ENCODE measurements around the gene MGMT.

MGMT gene

DNA sequence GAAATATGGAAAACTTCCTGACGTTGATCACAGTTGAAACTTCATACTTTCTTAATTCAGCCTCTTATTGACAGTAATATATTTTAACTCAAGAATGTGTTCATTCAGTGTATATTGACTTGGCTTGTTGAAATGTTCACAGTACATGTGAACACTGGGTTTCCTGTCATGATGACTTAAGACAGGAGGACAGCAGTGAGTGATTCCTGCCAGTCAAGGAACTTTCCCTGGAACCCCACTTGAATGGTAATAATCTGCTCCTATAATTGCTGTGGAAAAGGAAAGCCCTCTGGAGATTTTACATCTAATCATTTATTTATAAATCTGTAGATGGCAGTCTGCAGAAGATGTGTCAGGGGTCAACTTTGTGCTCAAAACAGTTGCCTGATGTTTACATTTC is 216.5 kb downstream of the MGMT start:
- TF ChIP-seq SUZ12 (IDR thresholded peaks at IDR 0.05; ENCODE audit: extremely low read depth, insufficient read depth, insufficient read length) (no peak), ZNF274 (IDR thresholded peaks at IDR 0.05; ENCODE audit: low read depth, low read length) (no peak)
- Histone ChIP-seq H3K36me3 (ENCODE audit: insufficient read depth, insufficient read length, low read length) (no peaks in the 10 kb centered on the region), H3K27me3 (ENCODE audit: insufficient read depth, insufficient read length) (no peaks in the 10 kb centered on the region), H3K9me3 (ENCODE audit: insufficient read depth, low read length) (no peaks in the 10 kb centered on the region), H3K4me1 (ENCODE audit: insufficient read depth, insufficient read length) (no peaks in the 10 kb centered on the region), H3K4me3 (ENCODE audit: insufficient read length, low read depth) (no peak overlapping the region), H3K9ac (ENCODE audit: insufficient read length, low read depth) (no peak overlapping the region)
- no peak for DNase-seq (ENCODE audit: low read depth, low spot score)

DNA sequence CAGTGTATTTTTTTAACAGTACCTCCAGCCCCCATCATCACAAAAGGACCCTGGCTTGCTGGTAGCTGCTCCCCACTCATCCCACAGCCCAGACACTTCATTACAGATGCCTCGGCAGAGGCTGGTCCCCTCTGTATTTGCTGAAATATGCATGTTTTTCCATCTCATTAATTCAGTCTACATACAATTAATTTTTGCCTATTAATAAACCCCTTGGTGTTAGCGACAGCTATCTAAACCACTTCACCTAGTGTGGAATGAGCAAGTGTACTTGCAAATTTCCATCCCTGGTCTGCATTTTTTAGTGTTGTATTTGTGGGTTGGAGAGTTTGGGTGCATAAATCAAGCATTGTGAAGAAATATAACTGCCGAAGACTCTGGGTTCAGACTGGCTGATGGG is 216.9 kb downstream of the MGMT start:
- no peak overlapping the region for H3K4me3 ChIP-seq (ENCODE audit: insufficient read length, low read depth)
- TF ChIP-seq YY1 (IDR thresholded peaks at IDR 0.05; ENCODE audit: insufficient read depth, insufficient read length) (no peak), ZNF274 (IDR thresholded peaks at IDR 0.05; ENCODE audit: low read depth, low read length) (no peak), SUZ12 (IDR thresholded peaks at IDR 0.05; ENCODE audit: extremely low read depth, insufficient read depth, insufficient read length) (no peak)
- no peaks in the 10 kb centered on the region for H3K4me1 ChIP-seq (ENCODE audit: insufficient read depth, insufficient read length)
- no peaks in the 10 kb centered on the region for H3K9me3 ChIP-seq (ENCODE audit: insufficient read depth, low read length)
- no peak for DNase-seq (ENCODE audit: low read depth, low spot score)
- no peaks in the 10 kb centered on the region for H3K36me3 ChIP-seq (ENCODE audit: insufficient read depth, insufficient read length, low read length)
- H3K9ac ChIP-seq (ENCODE audit: insufficient read length, low read depth) = no peak overlapping the region
- H3K27me3 ChIP-seq (ENCODE audit: insufficient read depth, insufficient read length) = no peaks in the 10 kb centered on the region

DNA sequence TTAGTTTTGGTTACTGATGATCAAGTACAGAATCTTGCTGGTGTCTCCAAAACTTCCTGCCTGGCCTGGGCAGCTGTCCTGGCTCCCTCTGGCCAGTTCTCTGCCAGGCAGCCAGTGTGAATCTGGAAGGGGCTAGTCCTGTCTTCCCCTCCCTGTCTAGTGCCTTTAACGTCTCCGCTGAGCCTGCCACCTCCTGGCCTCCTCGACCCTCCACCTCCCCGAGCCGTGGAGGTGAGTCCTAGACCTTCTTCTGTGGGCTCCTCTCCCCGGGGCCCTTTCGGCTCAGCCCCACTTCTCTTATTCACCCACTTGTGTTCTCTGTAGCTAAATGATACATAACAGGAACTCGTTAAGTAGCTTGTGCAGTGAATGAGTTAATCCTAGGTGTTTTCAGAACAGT is 218.2 kb downstream of the MGMT start:
- Histone ChIP-seq H3K9ac (ENCODE audit: insufficient read length, low read depth) (no peak overlapping the region), H3K4me3 (ENCODE audit: insufficient read length, low read depth) (no peak overlapping the region), H3K4me1 (ENCODE audit: insufficient read depth, insufficient read length) (no peaks in the 10 kb centered on the region), H3K36me3 (ENCODE audit: insufficient read depth, insufficient read length, low read length) (no peaks in the 10 kb centered on the region), H3K9me3 (ENCODE audit: insufficient read depth, low read length) (no peaks in the 10 kb centered on the region), H3K27me3 (ENCODE audit: insufficient read depth, insufficient read length) (no peaks in the 10 kb centered on the region)
- no peak for DNase-seq (ENCODE audit: low read depth, low spot score)
- TF ChIP-seq ZNF274 (IDR thresholded peaks at IDR 0.05; ENCODE audit: low read depth, low read length) (no peak), SUZ12 (IDR thresholded peaks at IDR 0.05; ENCODE audit: extremely low read depth, insufficient read depth, insufficient read length) (no peak), YY1 (IDR thresholded peaks at IDR 0.05; ENCODE audit: insufficient read depth, insufficient read length) (no peak)

DNA sequence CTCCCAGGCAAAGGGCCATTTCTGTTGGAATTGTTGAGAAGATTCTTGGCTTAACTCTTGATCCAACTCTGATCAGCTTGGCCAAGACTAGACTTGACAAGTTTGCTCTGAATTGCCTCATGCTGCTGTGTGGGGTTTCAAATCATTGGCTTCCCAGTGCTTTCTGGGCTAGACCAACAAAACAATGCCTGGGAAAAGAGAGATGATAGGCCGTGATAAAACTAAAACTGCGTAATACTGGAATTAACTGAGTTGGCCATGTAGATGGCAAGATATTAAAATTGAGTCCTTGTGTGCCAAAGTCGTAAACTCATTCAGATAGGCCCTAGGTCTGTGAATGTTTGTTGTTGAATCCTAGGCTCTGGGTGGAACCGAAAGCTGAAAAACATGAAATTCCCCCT is 222.6 kb downstream of the MGMT start:
- no peak for DNase-seq (ENCODE audit: low read depth, low spot score)
- Histone ChIP-seq H3K9me3 (ENCODE audit: insufficient read depth, low read length) (no peaks in the 10 kb centered on the region), H3K4me3 (ENCODE audit: insufficient read length, low read depth) (no peak overlapping the region), H3K9ac (ENCODE audit: insufficient read length, low read depth) (no peak overlapping the region), H3K27me3 (ENCODE audit: insufficient read depth, insufficient read length) (no peaks in the 10 kb centered on the region), H3K4me1 (ENCODE audit: insufficient read depth, insufficient read length) (peaks cover 5% of the 10 kb centered on the region), H3K36me3 (ENCODE audit: insufficient read depth, insufficient read length, low read length) (no peaks in the 10 kb centered on the region)
- TF ChIP-seq ZNF274 (IDR thresholded peaks at IDR 0.05; ENCODE audit: low read depth, low read length) (no peak), SUZ12 (IDR thresholded peaks at IDR 0.05; ENCODE audit: extremely low read depth, insufficient read depth, insufficient read length) (no peak), YY1 (IDR thresholded peaks at IDR 0.05; ENCODE audit: insufficient read depth, insufficient read length) (no peak)

DNA sequence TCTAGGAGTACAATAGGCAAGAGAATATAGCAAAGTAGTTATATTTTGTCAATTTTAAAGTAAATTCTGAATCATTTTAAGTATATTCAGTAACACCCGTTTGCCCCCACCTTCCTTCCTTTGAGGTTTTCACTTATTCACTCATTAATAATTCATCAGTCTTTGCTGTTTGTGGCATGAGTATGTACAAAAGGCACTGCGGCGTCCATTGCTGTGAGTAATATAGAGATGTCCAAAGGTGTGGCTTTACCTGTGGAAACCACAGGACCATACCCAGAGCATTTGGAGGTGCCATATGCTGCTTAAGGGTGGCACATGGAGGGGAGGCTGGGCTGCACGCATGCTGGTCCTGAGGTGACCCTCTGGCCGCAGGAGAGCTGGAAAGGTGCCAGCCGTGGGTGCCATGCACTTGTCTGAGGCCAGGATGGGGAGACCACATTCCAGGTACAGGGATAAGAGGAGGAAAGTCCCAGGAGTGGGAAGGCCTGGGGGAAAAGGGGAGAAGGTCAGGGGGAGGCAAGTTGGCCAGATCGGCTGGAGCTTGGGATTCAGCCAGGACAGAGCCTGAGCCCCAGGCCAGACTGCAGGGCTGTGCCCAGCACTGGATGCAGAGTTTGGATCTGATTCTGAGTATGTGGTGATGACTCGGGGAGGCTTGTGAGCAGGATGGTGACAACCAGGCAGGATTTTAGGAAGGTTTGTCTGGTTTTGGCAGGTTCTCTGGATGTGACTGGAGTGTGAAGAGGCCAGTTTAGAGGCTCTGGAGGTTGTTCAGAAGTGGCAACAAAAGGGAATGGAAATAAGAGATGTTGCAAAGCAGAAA is 223.4 kb downstream of the MGMT start:
- DNase-seq (ENCODE audit: low read depth, low spot score) = no peak
- TF ChIP-seq YY1 (IDR thresholded peaks at IDR 0.05; ENCODE audit: insufficient read depth, insufficient read length) (no peak), SUZ12 (IDR thresholded peaks at IDR 0.05; ENCODE audit: extremely low read depth, insufficient read depth, insufficient read length) (no peak), ZNF274 (IDR thresholded peaks at IDR 0.05; ENCODE audit: low read depth, low read length) (no peak)

DNA sequence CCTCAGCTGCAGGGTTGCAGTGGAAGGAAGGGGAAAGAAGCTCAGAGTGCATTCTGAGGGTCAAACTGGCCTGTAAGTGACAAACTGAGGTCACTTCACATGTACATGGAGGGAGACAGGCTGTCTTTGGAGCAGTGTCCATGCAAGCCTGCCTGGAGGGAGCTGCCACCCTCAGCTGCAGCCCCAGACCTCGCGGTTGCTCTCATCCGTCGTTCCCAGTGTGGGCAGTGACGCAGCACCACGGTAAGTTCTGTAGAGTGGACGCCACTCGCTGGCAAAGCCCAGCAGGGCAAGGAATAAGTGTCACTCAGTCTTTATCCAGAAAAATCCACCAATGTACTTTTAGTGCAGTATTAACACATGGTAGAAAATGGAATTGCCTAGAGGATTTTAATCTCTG is 225.7 kb downstream of the MGMT start:
- Histone ChIP-seq H3K9me3 (ENCODE audit: insufficient read depth, low read length) (no peaks in the 10 kb centered on the region), H3K4me3 (ENCODE audit: insufficient read length, low read depth) (no peak overlapping the region), H3K4me1 (ENCODE audit: insufficient read depth, insufficient read length) (peaks cover 5% of the 10 kb centered on the region), H3K27me3 (ENCODE audit: insufficient read depth, insufficient read length) (no peaks in the 10 kb centered on the region), H3K9ac (ENCODE audit: insufficient read length, low read depth) (no peak overlapping the region), H3K36me3 (ENCODE audit: insufficient read depth, insufficient read length, low read length) (no peaks in the 10 kb centered on the region)
- no peak for TF ChIP-seq ZNF274 (IDR thresholded peaks at IDR 0.05; ENCODE audit: low read depth, low read length)
- DNase-seq (ENCODE audit: low read depth, low spot score) = no peak

More for the DNA sequence above, 223.4 kb downstream of the MGMT start:
- Histone ChIP-seq H3K4me1 (ENCODE audit: insufficient read depth, insufficient read length) (peaks cover 5% of the 10 kb centered on the region), H3K4me3 (ENCODE audit: insufficient read length, low read depth) (no peak overlapping the region), H3K9me3 (ENCODE audit: insufficient read depth, low read length) (no peaks in the 10 kb centered on the region), H3K27me3 (ENCODE audit: insufficient read depth, insufficient read length) (no peaks in the 10 kb centered on the region), H3K36me3 (ENCODE audit: insufficient read depth, insufficient read length, low read length) (no peaks in the 10 kb centered on the region), H3K9ac (ENCODE audit: insufficient read length, low read depth) (no peak overlapping the region)

DNA sequence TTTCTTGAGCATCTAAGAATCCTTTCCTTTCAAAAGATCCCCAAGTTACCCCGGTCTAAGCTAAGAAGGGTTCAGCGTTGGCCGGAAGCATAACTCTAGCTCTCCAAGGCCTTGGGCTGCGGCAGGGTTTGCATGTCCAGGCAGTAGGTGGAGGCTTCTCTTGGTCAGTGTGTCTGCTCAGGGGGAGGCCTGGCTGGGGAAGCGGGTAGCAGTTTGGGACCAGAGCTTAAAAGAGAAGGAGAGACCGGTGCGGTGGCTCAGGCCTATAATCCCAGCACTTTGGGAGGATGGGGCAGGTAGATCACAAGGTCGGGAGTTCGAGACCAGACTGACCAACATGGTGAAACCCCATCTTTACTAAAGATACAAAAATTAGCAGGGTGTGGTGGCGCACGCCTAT is 226.3 kb downstream of the MGMT start:
- Histone ChIP-seq H3K9ac (ENCODE audit: insufficient read length, low read depth) (no peak overlapping the region), H3K4me1 (ENCODE audit: insufficient read depth, insufficient read length) (peaks cover 5% of the 10 kb centered on the region), H3K4me3 (ENCODE audit: insufficient read length, low read depth) (no peak overlapping the region), H3K9me3 (ENCODE audit: insufficient read depth, low read length) (no peaks in the 10 kb centered on the region), H3K36me3 (ENCODE audit: insufficient read depth, insufficient read length, low read length) (no peaks in the 10 kb centered on the region), H3K27me3 (ENCODE audit: insufficient read depth, insufficient read length) (no peaks in the 10 kb centered on the region)
- TF ChIP-seq SUZ12 (IDR thresholded peaks at IDR 0.05; ENCODE audit: extremely low read depth, insufficient read depth, insufficient read length) (no peak), YY1 (IDR thresholded peaks at IDR 0.05; ENCODE audit: insufficient read depth, insufficient read length) (no peak), ZNF274 (IDR thresholded peaks at IDR 0.05; ENCODE audit: low read depth, low read length) (no peak)
- DNase-seq (ENCODE audit: low read depth, low spot score) = no peak
